GM18502 (cell line): ENCODE results near the gene FLRT3.

Experiments used
- ATAC-seq: cut with Tn5 transposase; IDR thresholded peaks from one replicate; pipeline ENCODE4 v1.9.1; 2021; ENCODE audit warnings: mild to moderate bottlenecking; ENCODE audit not compliant: unreplicated experiment, poor library complexity

FLRT3 gene

GRCh38 chr20:14331646-14332045 lies 5.8 kb downstream of the FLRT3 start:
- ATAC-seq = no peak

- no peak for ATAC-seq
These were observed 17.7 kb downstream of the FLRT3 start for GRCh38 chr20:14319704-14320103.

GRCh38 chr20:14313341-14314020 lies 23.9 kb downstream of the FLRT3 start:
- no peak for ATAC-seq

- ATAC-seq = no peak
These were observed 25.4 kb downstream of the FLRT3 start for GRCh38 chr20:14312001-14312400.

- no peak for ATAC-seq
These were observed 26.3 kb downstream of the FLRT3 start for GRCh38 chr20:14310977-14311627.

- no peak for ATAC-seq
These were observed 29.5 kb downstream of the FLRT3 start for GRCh38 chr20:14307956-14308355.

GRCh38 chr20:14304472-14304871 lies 32.9 kb downstream of the FLRT3 start:
- no peak for ATAC-seq

- no peak for ATAC-seq
These were observed 33.8 kb downstream of the FLRT3 start for GRCh38 chr20:14303651-14304050.

GRCh38 chr20:14303106-14303505 lies 34.3 kb downstream of the FLRT3 start:
- no peak for ATAC-seq

GRCh38 chr20:14299831-14300230 lies 37.6 kb downstream of the FLRT3 start:
- ATAC-seq = no peak

GRCh38 chr20:14295770-14296309 lies 41.6 kb downstream of the FLRT3 start:
- ATAC-seq = no peak

GRCh38 chr20:14295238-14295637 lies 42.2 kb downstream of the FLRT3 start:
- no peak for ATAC-seq

GRCh38 chr20:14291502-14291901 lies 45.9 kb downstream of the FLRT3 start:
- no peak for ATAC-seq

- no peak for ATAC-seq
These were observed 48.8 kb downstream of the FLRT3 start for GRCh38 chr20:14288341-14289330.

- ATAC-seq = no peak
These were observed 53.0 kb downstream of the FLRT3 start for GRCh38 chr20:14284443-14284842.

- ATAC-seq = no peak
These were observed 55.3 kb downstream of the FLRT3 start for GRCh38 chr20:14282140-14282539.
